Measurements from ENCODE around the gene CLSTN2.

Gene CLSTN2

GRCh38 chr3:140573011-140573410 is 638.0 kb downstream of the CLSTN2 start:
- H3K9me3 ChIP-seq (ENCODE audit: control insufficient read depth, insufficient read depth, low read depth, low read length) = no peaks in the 10 kb centered on the region
- H3K36me3 ChIP-seq (ENCODE audit: control insufficient read depth in 2 of 2, insufficient read depth in 1 of 2, low read length in 2 of 2) = no peaks in the 10 kb centered on the region
- no peak overlapping the region for H3K4me3 ChIP-seq (ENCODE audit: low read depth, low read length)
- CTCF ChIA-PET = interaction anchor here (0.6 kb wide), 1 partner anchor 12 kb away, joined by 3 read pairs; no protein-coding TSS in a partner anchor
- peak; percentile 22; the same call in 1 of the 2 replicates for TF ChIP-seq GLIS1 (tag by site-specific recombination; IDR thresholded peaks at IDR 0.05)
- no peak for TF ChIP-seq HOXD13 (CRISPR knock-in tag; IDR thresholded peaks at IDR 0.05; ENCODE audit: borderline replicate concordance)
- TF ChIP-seq, protein P1, sequence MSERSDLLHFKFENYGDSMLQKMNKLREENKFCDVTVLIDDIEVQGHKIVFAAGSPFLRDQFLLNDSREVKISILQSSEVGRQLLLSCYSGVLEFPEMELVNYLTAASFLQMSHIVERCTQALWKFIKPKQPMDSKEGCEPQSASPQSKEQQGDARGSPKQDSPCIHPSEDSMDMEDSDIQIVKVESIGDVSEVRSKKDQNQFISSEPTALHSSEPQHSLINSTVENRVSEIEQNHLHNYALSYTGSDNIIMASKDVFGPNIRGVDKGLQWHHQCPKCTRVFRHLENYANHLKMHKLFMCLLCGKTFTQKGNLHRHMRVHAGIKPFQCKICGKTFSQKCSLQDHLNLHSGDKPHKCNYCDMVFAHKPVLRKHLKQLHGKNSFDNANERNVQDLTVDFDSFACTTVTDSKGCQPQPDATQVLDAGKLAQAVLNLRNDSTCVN (tag by site-specific recombination; optimal IDR thresholded peaks at IDR 0.05) = no peak
- no peak for TF ChIP-seq ZNF426 (tag by site-specific recombination; IDR thresholded peaks at IDR 0.05)
- no peak overlapping the region for H3K27ac ChIP-seq (ENCODE audit: extremely low read depth, low read depth, low read length)
- POLR2A ChIA-PET = no interaction called here
- H3K4me1 ChIP-seq (ENCODE audit: control insufficient read depth, insufficient read depth, low read length) = no peaks in the 10 kb centered on the region

DNA sequence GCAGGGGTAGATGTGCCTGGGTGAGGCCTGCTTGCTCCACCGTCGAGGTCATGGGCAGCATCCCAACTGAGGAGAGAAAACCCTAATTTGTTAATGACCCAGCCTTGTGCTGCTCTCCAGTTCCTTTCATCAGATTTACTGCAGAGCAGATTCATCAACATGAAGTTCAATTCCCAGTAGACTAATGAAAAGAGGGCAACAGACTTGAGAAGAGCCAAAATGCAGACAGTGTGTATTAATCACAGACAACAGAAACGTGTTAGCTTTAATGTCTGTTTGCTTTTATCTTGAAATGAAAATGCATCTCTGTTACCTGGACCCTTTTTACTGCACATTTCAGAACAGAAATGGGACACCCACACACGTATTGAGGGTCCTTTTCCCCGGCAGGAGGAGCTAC is 639.4 kb downstream of the CLSTN2 start:
- ChIA-PET CTCF (interaction anchor here (0.6 kb wide), 2 partner anchors 29 to 813 kb away, joined by 3 to 4 read pairs; no protein-coding TSS in a partner anchor), POLR2A (no interaction called here)
- TF ChIP-seq ZNF274 (IDR thresholded peaks at IDR 0.05; ENCODE audit: low read length) (no peak), ZNF274 (tag by site-specific recombination; IDR thresholded peaks at IDR 0.05; ENCODE audit: borderline replicate concordance) (no peak), TRIM28 (IDR thresholded peaks at IDR 0.05; ENCODE audit: borderline replicate concordance, low read length) (no peak), ZNF202 (tag by site-specific recombination; IDR thresholded peaks at IDR 0.05; ENCODE audit: borderline replicate concordance) (no peak)
- TF ChIP-seq, protein P2, sequence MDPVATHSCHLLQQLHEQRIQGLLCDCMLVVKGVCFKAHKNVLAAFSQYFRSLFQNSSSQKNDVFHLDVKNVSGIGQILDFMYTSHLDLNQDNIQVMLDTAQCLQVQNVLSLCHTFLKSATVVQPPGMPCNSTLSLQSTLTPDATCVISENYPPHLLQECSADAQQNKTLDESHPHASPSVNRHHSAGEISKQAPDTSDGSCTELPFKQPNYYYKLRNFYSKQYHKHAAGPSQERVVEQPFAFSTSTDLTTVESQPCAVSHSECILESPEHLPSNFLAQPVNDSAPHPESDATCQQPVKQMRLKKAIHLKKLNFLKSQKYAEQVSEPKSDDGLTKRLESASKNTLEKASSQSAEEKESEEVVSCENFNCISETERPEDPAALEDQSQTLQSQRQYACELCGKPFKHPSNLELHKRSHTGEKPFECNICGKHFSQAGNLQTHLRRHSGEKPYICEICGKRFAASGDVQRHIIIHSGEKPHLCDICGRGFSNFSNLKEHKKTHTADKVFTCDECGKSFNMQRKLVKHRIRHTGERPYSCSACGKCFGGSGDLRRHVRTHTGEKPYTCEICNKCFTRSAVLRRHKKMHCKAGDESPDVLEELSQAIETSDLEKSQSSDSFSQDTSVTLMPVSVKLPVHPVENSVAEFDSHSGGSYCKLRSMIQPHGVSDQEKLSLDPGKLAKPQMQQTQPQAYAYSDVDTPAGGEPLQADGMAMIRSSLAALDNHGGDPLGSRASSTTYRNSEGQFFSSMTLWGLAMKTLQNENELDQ (tag by site-specific recombination; IDR thresholded peaks at IDR 0.05; ENCODE audit: low read depth) = no peak
- Histone ChIP-seq H3K27ac (ENCODE audit: extremely low read depth, low read depth, low read length) (no peak overlapping the region), H3K36me3 (ENCODE audit: control insufficient read depth in 2 of 2, insufficient read depth in 1 of 2, low read length in 2 of 2) (no peaks in the 10 kb centered on the region), H3K4me3 (ENCODE audit: low read depth, low read length) (no peak overlapping the region), H3K9me3 (ENCODE audit: control insufficient read depth, insufficient read depth, low read depth, low read length) (no peaks in the 10 kb centered on the region), H3K4me1 (ENCODE audit: control insufficient read depth, insufficient read depth, low read length) (no peaks in the 10 kb centered on the region)

- no peaks in the 10 kb centered on the region for H3K4me1 ChIP-seq (ENCODE audit: control insufficient read depth, insufficient read depth, low read length)
- no peak overlapping the region for H3K27ac ChIP-seq (ENCODE audit: extremely low read depth, low read depth, low read length)
- CTCF ChIA-PET = no interaction called here
- H3K4me3 ChIP-seq (ENCODE audit: low read depth, low read length) = no peak overlapping the region
- no peak for TF ChIP-seq REPIN1 (tag by site-specific recombination; IDR thresholded peaks at IDR 0.05; ENCODE audit: low read depth)
- TF ChIP-seq ZNF366 (tag by site-specific recombination; conservative IDR thresholded peaks at IDR 0.05) = no peak
- TF ChIP-seq, protein P3, sequence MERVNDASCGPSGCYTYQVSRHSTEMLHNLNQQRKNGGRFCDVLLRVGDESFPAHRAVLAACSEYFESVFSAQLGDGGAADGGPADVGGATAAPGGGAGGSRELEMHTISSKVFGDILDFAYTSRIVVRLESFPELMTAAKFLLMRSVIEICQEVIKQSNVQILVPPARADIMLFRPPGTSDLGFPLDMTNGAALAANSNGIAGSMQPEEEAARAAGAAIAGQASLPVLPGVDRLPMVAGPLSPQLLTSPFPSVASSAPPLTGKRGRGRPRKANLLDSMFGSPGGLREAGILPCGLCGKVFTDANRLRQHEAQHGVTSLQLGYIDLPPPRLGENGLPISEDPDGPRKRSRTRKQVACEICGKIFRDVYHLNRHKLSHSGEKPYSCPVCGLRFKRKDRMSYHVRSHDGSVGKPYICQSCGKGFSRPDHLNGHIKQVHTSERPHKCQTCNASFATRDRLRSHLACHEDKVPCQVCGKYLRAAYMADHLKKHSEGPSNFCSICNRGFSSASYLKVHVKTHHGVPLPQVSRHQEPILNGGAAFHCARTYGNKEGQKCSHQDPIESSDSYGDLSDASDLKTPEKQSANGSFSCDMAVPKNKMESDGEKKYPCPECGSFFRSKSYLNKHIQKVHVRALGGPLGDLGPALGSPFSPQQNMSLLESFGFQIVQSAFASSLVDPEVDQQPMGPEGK (tag by site-specific recombination; IDR thresholded peaks at IDR 0.05) = no peak
- TF ChIP-seq, protein P4, sequence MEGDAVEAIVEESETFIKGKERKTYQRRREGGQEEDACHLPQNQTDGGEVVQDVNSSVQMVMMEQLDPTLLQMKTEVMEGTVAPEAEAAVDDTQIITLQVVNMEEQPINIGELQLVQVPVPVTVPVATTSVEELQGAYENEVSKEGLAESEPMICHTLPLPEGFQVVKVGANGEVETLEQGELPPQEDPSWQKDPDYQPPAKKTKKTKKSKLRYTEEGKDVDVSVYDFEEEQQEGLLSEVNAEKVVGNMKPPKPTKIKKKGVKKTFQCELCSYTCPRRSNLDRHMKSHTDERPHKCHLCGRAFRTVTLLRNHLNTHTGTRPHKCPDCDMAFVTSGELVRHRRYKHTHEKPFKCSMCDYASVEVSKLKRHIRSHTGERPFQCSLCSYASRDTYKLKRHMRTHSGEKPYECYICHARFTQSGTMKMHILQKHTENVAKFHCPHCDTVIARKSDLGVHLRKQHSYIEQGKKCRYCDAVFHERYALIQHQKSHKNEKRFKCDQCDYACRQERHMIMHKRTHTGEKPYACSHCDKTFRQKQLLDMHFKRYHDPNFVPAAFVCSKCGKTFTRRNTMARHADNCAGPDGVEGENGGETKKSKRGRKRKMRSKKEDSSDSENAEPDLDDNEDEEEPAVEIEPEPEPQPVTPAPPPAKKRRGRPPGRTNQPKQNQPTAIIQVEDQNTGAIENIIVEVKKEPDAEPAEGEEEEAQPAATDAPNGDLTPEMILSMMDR (tag by site-specific recombination; IDR thresholded peaks at IDR 0.05) = no peak
- no peak for TF ChIP-seq KLF9 (tag by site-specific recombination; IDR thresholded peaks at IDR 0.05; ENCODE audit: low read depth)
- POLR2A ChIA-PET = no interaction called here
- no peaks in the 10 kb centered on the region for H3K36me3 ChIP-seq (ENCODE audit: control insufficient read depth in 2 of 2, insufficient read depth in 1 of 2, low read length in 2 of 2)
- H3K9me3 ChIP-seq (ENCODE audit: control insufficient read depth, insufficient read depth, low read depth, low read length) = no peaks in the 10 kb centered on the region
These were observed 641.5 kb downstream of the CLSTN2 start for GRCh38 chr3:140576449-140576848.

Measured in HEK293 (cell line).